Naive thymus-derived CD4-positive, alpha-beta T cell (primary cell): ENCODE data around the gene APPL2. TPM values are rescaled to one million over a fixed set of nuclear protein-coding genes. Genes with fewer than 3 reads are reported as not detected.

Experiments used
- ATAC-seq: fragments of 150-1000 bp; cut with Tn5 transposase; 2 replicates; pipeline ENCODE4 v1.10.0; 2021; ENCODE audit warnings: mild to moderate bottlenecking, moderate library complexity
- CTCF ChIA-PET: fragments of 350-600 bp; sonication (Branson Sonifier 250); formaldehyde crosslinking; loops from one replicate; lab custom pipeline; 2021; ENCODE audit warnings: antibody characterized with exemption; lab: Charles Lee
- POLR2A ChIA-PET: fragments of 350-600 bp; sonication (Branson Sonifier 250); formaldehyde crosslinking; loops from one replicate; lab custom pipeline; 2021; ENCODE audit warnings: antibody characterized with exemption, inconsistent platforms; lab: Charles Lee
- DNase-seq, 9 donors: peaks; one replicate each; pipeline versions ENCODE4 v3.0.0 to v3.0.0-alpha.2; 2020 to 2022; ENCODE audit warnings: mixed read lengths in 1 of 9
- H3K27ac ChIP-seq: one replicate; pipeline ENCODE4 v1.7.0; 2013; ENCODE audit warnings: mild to moderate bottlenecking, low read depth, low read length, moderate library complexity
- H3K27me3 ChIP-seq, 2 donors: one replicate each; pipeline ENCODE4 v1.7.0; 2013; ENCODE audit warnings: low read length in 2 of 2, mild to moderate bottlenecking in 2 of 2, moderate library complexity in 2 of 2; ENCODE audit not compliant: control insufficient read depth in 2 of 2, insufficient read depth in 2 of 2
- H3K36me3 ChIP-seq, 3 experiments: 1 replicate in 2 of 3; 2 replicates in 1 of 3; pipeline ENCODE4 v1.7.0; 2013; ENCODE audit warnings: low read length in 3 of 3, mild to moderate bottlenecking in 3 of 3, moderate library complexity in 1 of 3; ENCODE audit not compliant: insufficient read depth in 3 of 3, control insufficient read depth in 2 of 3
- H3K4me1 ChIP-seq, 2 donors: one replicate each; pipeline ENCODE4 v1.7.0; 2013; ENCODE audit warnings: low read length in 2 of 2, mild to moderate bottlenecking in 2 of 2, moderate library complexity in 1 of 2; ENCODE audit not compliant: control insufficient read depth in 2 of 2, insufficient read depth in 2 of 2
- H3K4me3 ChIP-seq: 2 replicates; pipeline ENCODE4 v1.7.0; 2013; ENCODE audit warnings: mild to moderate bottlenecking, low read length
- H3K9me3 ChIP-seq, 3 experiments: 1 replicate in 2 of 3; 2 replicates in 1 of 3; pipeline ENCODE4 v1.7.0; 2013; ENCODE audit warnings: low read length in 3 of 3; ENCODE audit not compliant: control insufficient read depth in 2 of 3
- H3K27ac Mint-ChIP-seq, 9 donors: one replicate each; pipeline ENCODE4 v1.8.0; 2020 to 2022; ENCODE audit warnings: mixed read lengths in 9 of 9, mild to moderate bottlenecking in 8 of 9, moderate library complexity in 5 of 9, inconsistent platforms in 2 of 9
- H3K27me3 Mint-ChIP-seq, 5 donors: one replicate each; pipeline ENCODE4 v1.8.0; 2021 to 2022; ENCODE audit warnings: mixed read lengths in 5 of 5, mild to moderate bottlenecking in 1 of 5
- H3K36me3 Mint-ChIP-seq, 5 donors: one replicate each; pipeline ENCODE4 v1.8.0; 2020 to 2022; ENCODE audit warnings: mixed read lengths in 5 of 5, mild to moderate bottlenecking in 3 of 5, inconsistent platforms in 1 of 5
- H3K4me1 Mint-ChIP-seq, 7 donors: one replicate each; pipeline ENCODE4 v1.8.0; 2020 to 2022; ENCODE audit warnings: mixed read lengths in 7 of 7, mild to moderate bottlenecking in 3 of 7, inconsistent platforms in 1 of 7
- H3K4me3 Mint-ChIP-seq, 10 donors: one replicate each; pipeline ENCODE4 v1.8.0; 2020 to 2022; ENCODE audit warnings: mild to moderate bottlenecking in 10 of 10, mixed read lengths in 10 of 10, moderate library complexity in 6 of 10, inconsistent platforms in 2 of 10
- H3K9me3 Mint-ChIP-seq, 11 donors: one replicate each; pipeline ENCODE4 v1.8.0; 2020 to 2022; ENCODE audit warnings: mixed read lengths in 11 of 11, mild to moderate bottlenecking in 4 of 11, inconsistent platforms in 1 of 11, moderate library complexity in 1 of 11
- intact Hi-C, 2 donors: fragments of 100-400 bp; cut with micrococcal nuclease; formaldehyde crosslinking; loops; one replicate each; pipeline ENCODE4 v1.15.1; 2023
- polyA plus RNA-seq, 2 donors: library from polyadenylated mRNA; unstranded; fragments of 300-500 nt; fragmentation: Illumina TruSeq; gene quantifications; one replicate each; pipeline ENCODE4 v1.2.3, GENCODE V29; 2021
- total RNA-seq, 6 experiments: library from RNA in 5 of 6; stranded (reverse) in 5 of 6; gene quantifications; 1 replicate in 5 of 6; 2 replicates in 1 of 6; pipeline ENCODE4 v1.2.3 and lab custom pipeline; 2021 to 2026

Gene APPL2
- total and polyA plus RNA-seq, 7 experiments from 2014 or later = 10.1 to 74.5 (median 39.8) TPM

DNA sequence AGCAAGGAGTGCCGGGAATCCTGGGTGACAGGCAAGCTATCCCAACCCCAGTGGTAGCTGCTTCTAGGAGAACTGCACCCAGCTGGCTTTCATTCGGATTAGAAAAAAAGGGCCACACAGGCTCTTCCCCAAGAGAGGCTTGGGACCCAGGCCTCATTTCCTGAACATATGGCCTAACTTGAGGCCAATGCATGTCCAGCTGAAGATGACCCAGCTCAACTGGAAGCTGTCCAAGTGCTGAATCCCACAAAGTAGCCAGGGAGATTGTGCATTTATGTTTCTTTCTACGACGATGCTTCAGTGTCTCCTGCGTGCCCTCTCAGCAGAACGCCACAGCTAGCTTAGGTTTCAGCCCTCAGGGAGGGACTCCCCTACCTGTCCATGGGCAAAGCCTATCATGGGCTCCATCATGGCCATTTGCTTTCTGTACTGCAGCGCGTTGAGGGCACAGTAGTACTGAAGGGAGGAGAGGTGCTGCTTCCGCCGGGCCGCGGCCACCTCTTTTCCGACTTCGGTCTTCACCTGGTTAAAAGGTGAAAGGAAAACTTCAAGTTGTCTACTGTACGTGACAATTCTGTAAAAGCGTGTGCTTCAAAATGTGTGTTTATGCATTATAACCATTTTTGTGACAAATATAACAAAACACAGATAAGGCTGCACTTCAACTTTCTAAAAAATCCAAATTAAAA, 29.1 kb downstream of the APPL2 start:
- H3K27me3 Mint-ChIP-seq = no peaks in the 10 kb centered on the region
- no peaks in the 10 kb centered on the region for H3K4me1 ChIP-seq
- no peak overlapping the region for H3K27ac ChIP-seq
- H3K9me3 Mint-ChIP-seq = no peaks in the 10 kb centered on the region
- DNase-seq (no peak), ATAC-seq (no peak)
- no peak overlapping the region for H3K4me3 ChIP-seq
- ChIA-PET POLR2A (no interaction called here), CTCF (no interaction called here)
- intact Hi-C loops = no loop called here
- peaks cover 12 to 70% (median 42%) of the 10 kb centered on the region in 5 donors for H3K36me3 Mint-ChIP-seq
- peaks cover 0 to 12% (median 0%) of the 10 kb centered on the region in 7 donors for H3K4me1 Mint-ChIP-seq
- H3K4me3 Mint-ChIP-seq = no peak overlapping the region
- H3K27ac Mint-ChIP-seq = no peak overlapping the region
- H3K36me3 ChIP-seq = peaks cover 0 to 84% (median 6%) of the 10 kb centered on the region in 3 experiments
- H3K9me3 ChIP-seq = no peaks in the 10 kb centered on the region
- no peaks in the 10 kb centered on the region for H3K27me3 ChIP-seq

DNA sequence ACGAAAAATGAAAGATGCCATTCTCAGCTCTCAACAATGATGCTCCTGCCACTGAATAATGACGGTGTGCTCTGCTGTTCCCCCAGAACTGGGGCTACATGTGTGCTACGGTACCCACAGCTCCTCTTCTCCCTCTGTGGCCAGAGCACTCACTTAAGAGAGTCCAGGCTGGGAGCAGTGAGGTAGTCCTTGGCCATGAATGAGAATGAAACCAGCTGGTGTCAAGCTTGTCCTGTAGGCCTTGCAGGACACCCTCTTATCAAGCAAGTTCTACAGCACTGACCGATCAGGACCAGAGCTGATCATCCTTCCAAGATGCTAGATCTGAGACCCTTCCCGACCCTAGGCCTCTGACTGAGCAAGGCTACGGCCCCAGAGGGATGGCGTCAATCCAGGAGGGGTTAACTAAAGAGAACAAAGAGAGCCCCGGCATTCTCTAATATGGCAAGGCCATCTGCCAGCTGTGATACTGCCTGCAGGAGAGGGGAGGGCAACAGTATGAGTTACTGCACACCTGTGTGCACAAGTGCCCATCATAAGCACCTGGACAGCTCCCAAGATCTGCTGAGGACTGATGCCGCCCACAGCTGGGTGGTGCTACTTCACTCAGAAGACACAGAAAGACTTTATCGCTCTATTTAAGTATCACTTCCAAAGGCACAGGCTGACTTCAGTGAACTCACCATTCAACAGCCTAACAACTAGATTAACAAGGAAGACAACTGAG, 30.5 kb downstream of the APPL2 start:
- ATAC-seq = no peak
- ChIA-PET POLR2A (no interaction called here), CTCF (no interaction called here)
- no peaks in the 10 kb centered on the region for H3K9me3 ChIP-seq
- DNase-seq = no peak
- H3K36me3 Mint-ChIP-seq = peaks cover 6 to 61% (median 36%) of the 10 kb centered on the region in 5 donors
- H3K27me3 ChIP-seq = no peaks in the 10 kb centered on the region
- no peaks in the 10 kb centered on the region for H3K9me3 Mint-ChIP-seq
- no peaks in the 10 kb centered on the region for H3K27me3 Mint-ChIP-seq
- no peaks in the 10 kb centered on the region for H3K4me1 ChIP-seq
- no peak overlapping the region for H3K4me3 ChIP-seq
- H3K27ac ChIP-seq = no peak overlapping the region
- H3K36me3 ChIP-seq = peaks cover 0 to 89% (median 6%) of the 10 kb centered on the region in 3 experiments
- H3K4me1 Mint-ChIP-seq = peaks cover 0 to 12% (median 0%) of the 10 kb centered on the region in 7 donors
- H3K27ac Mint-ChIP-seq = peak overlapping the region in 1 of 9 donors; percentile 30
- intact Hi-C loops = no loop called here
- H3K4me3 Mint-ChIP-seq = no peak overlapping the region

DNA sequence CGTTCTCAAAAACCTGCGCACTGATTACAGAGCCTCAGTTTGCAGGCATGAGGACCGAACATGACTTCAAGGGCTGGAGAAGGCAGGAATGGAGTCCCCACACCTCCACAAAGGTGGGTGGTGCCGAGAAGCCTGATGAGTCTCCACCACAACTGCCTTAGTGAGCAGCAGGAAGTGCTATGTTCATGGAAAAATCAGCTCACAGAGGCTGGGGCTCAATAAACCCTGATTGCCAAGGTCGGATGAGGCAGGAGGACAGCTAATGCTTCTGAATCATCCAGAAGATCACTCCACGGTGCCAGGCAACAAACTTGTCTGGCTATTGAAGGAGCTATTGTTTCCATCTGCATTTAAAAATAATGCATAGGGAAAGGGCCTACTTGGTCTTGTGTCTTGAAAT, 31.1 kb downstream of the APPL2 start:
- ChIA-PET CTCF (no interaction called here), POLR2A (no interaction called here)
- peaks cover 0 to 94% (median 6%) of the 10 kb centered on the region in 3 experiments for H3K36me3 ChIP-seq
- no peak overlapping the region for H3K4me3 ChIP-seq
- Mint-ChIP-seq H3K27me3 (no peaks in the 10 kb centered on the region), H3K27ac (peak overlapping the region in 1 of 9 donors; percentile 29), H3K4me3 (no peak overlapping the region), H3K4me1 (peaks cover 0 to 12% (median 0%) of the 10 kb centered on the region in 7 donors), H3K9me3 (no peaks in the 10 kb centered on the region), H3K36me3 (peaks cover 6 to 60% (median 35%) of the 10 kb centered on the region in 5 donors)
- ATAC-seq (no peak), DNase-seq (peak in 1 of 9 donors; percentile 31)
- no peaks in the 10 kb centered on the region for H3K9me3 ChIP-seq
- H3K27ac ChIP-seq = no peak overlapping the region
- H3K27me3 ChIP-seq = no peaks in the 10 kb centered on the region
- intact Hi-C loops = no loop called here
- H3K4me1 ChIP-seq = no peaks in the 10 kb centered on the region

DNA sequence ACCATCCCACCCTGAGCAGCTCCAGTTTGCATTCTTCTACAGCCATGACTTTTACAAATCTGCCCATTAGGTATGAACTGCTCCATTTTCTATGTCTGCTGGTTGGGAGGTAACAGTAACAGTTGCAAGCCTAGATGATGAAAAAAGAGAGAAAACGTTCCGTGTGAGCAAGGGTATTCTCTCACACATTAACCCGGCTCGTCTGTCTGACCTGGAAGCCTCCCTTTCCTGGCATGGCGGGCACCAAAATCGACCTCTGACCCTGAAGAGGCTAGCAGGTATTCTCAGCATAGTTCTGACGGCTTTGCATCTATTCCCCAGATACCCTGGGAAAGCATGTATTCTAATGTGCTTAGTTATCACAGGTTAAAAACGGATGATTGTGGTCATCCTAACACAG, 31.8 kb downstream of the APPL2 start:
- ChIA-PET POLR2A (no interaction called here), CTCF (no interaction called here)
- H3K27ac ChIP-seq = no peak overlapping the region
- Mint-ChIP-seq H3K27me3 (no peaks in the 10 kb centered on the region), H3K9me3 (no peaks in the 10 kb centered on the region), H3K4me3 (no peak overlapping the region), H3K4me1 (peaks cover 0 to 12% (median 0%) of the 10 kb centered on the region in 7 donors), H3K36me3 (peaks cover 6 to 56% (median 35%) of the 10 kb centered on the region in 5 donors), H3K27ac (peak overlapping the region in 1 of 9 donors; percentile 32)
- ATAC-seq = no peak
- no peaks in the 10 kb centered on the region for H3K9me3 ChIP-seq
- H3K4me1 ChIP-seq = no peaks in the 10 kb centered on the region
- DNase-seq = no peak
- H3K27me3 ChIP-seq = no peaks in the 10 kb centered on the region
- H3K4me3 ChIP-seq = no peak overlapping the region
- peaks cover 0 to 94% (median 6%) of the 10 kb centered on the region in 3 experiments for H3K36me3 ChIP-seq
- intact Hi-C loops = no loop called here

DNA sequence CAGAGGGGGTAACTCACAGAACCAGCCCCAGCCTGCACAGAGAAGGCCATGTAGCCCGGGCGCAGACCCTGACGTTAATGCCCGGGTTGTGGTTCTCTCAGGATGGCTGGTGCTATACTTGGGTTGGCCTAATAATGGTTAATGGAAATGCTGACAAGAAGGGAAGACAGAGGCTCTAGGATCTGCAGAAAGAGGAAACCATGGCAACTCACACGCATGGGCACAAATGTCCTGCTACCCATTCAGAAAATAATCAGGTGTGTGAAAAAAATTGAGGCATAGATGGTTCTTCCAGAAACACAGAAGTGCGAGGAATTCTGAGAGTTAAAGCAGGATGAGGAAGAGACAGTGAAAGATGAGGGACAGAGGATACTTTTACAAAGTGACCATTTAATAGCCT, 33.8 kb downstream of the APPL2 start:
- Histone ChIP-seq H3K36me3 (peaks cover 0 to 92% (median 0%) of the 10 kb centered on the region in 3 experiments), H3K27me3 (no peaks in the 10 kb centered on the region), H3K27ac (no peak overlapping the region), H3K9me3 (no peaks in the 10 kb centered on the region), H3K4me3 (no peak overlapping the region), H3K4me1 (no peaks in the 10 kb centered on the region)
- ATAC-seq (no peak), DNase-seq (no peak)
- no peaks in the 10 kb centered on the region for H3K27me3 Mint-ChIP-seq
- H3K4me3 Mint-ChIP-seq = no peak overlapping the region
- intact Hi-C loops = no loop called here
- peaks cover 0 to 12% (median 0%) of the 10 kb centered on the region in 7 donors for H3K4me1 Mint-ChIP-seq
- no peaks in the 10 kb centered on the region for H3K9me3 Mint-ChIP-seq
- H3K36me3 Mint-ChIP-seq = peaks cover 7 to 48% (median 26%) of the 10 kb centered on the region in 5 donors
- peak overlapping the region in 1 of 9 donors; percentile 48 for H3K27ac Mint-ChIP-seq
- ChIA-PET POLR2A (interaction anchor here (0.8 kb wide), 1 partner anchor 1076 kb away, joined by 4 read pairs; no protein-coding TSS in a partner anchor), CTCF (no interaction called here)

DNA sequence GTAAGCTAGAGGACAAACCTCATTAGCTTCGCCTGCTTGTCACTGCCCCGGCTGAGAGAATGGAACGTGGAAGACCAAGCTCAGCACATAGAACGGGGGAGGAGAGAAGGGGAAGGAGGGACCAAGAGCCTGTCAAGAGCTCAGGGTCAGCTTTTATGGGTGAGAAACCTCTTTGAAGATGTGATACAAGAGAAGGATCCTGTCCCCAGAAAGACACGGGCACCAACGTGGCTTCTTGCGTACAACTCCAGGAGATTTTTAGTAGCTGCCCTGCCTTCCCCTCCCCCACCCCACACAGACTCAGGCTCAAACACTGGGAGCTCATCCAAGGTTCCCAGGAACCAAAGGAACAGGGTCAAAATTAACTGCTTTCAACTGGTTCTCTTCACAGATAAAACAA, 34.7 kb downstream of the APPL2 start:
- H3K9me3 ChIP-seq = no peaks in the 10 kb centered on the region
- no peak overlapping the region for H3K4me3 Mint-ChIP-seq
- no peaks in the 10 kb centered on the region for H3K27me3 ChIP-seq
- peaks cover 0 to 12% (median 0%) of the 10 kb centered on the region in 7 donors for H3K4me1 Mint-ChIP-seq
- H3K27ac ChIP-seq = no peak overlapping the region
- CTCF ChIA-PET = interaction anchor here (0.9 kb wide), 1 partner anchor 18 kb away, joined by 3 read pairs; no protein-coding TSS in a partner anchor
- ATAC-seq (no peak), DNase-seq (no peak)
- no peaks in the 10 kb centered on the region for H3K4me1 ChIP-seq
- H3K4me3 ChIP-seq = no peak overlapping the region
- H3K36me3 ChIP-seq = peaks cover 0 to 91% (median 0%) of the 10 kb centered on the region in 3 experiments
- intact Hi-C loops = no loop called here
- H3K27me3 Mint-ChIP-seq = no peaks in the 10 kb centered on the region
- H3K36me3 Mint-ChIP-seq = peaks cover 4 to 40% (median 18%) of the 10 kb centered on the region in 5 donors
- H3K27ac Mint-ChIP-seq = peak overlapping the region in 2 of 9 donors; percentile 25 to 43
- POLR2A ChIA-PET = no interaction called here
- H3K9me3 Mint-ChIP-seq = no peaks in the 10 kb centered on the region
